HUES6 (cell line): ENCODE results near the gene AP2A1.

Experiments
- H3K27ac ChIP-seq: 2 replicates; pipeline ENCODE4 v1.7.0; 2013; ENCODE audit warnings: low read depth, mild to moderate bottlenecking, low read length, inconsistent platforms
- H3K27me3 ChIP-seq: 2 replicates; pipeline ENCODE4 v1.6.1; 2013; ENCODE audit warnings: low read length; ENCODE audit not compliant: control insufficient read depth, insufficient read depth
- H3K36me3 ChIP-seq: 2 replicates; pipeline ENCODE4 v1.6.1; 2013; ENCODE audit warnings: low read length; ENCODE audit not compliant: control insufficient read depth, insufficient read depth
- H3K4me1 ChIP-seq: 2 replicates; pipeline ENCODE4 v1.6.1; 2013; ENCODE audit warnings: low read length; ENCODE audit not compliant: control insufficient read depth, insufficient read depth
- H3K4me3 ChIP-seq: 2 replicates; pipeline ENCODE4 v1.5.1; 2013; ENCODE audit warnings: low read depth, low read length
- H3K9ac ChIP-seq: one replicate; pipeline ENCODE4 v1.6.1; 2013; ENCODE audit warnings: mild to moderate bottlenecking, low read length
- H3K9me3 ChIP-seq: 2 replicates; pipeline ENCODE4 v1.6.1; 2013; ENCODE audit warnings: low read depth, low read length; ENCODE audit not compliant: control insufficient read depth, insufficient read depth

Gene AP2A1

GRCh38 chr19:49829200-49829599, 62.4 kb downstream of the AP2A1 start:
- no peak overlapping the region for H3K9ac ChIP-seq

GRCh38 chr19:49829721-49830120, 62.9 kb downstream of the AP2A1 start:
- peaks cover 62% of the 10 kb centered on the region for H3K36me3 ChIP-seq
- H3K4me1 ChIP-seq, result no peaks in the 10 kb centered on the region
- no peak overlapping the region for H3K27ac ChIP-seq
- no peaks in the 10 kb centered on the region for H3K27me3 ChIP-seq
- no peak overlapping the region for H3K4me3 ChIP-seq
- H3K9ac ChIP-seq, result no peak overlapping the region
- no peaks in the 10 kb centered on the region for H3K9me3 ChIP-seq

More at GRCh38 chr19:49829200-49829599, 62.4 kb downstream of the AP2A1 start:
- Histone ChIP-seq H3K27me3 (no peaks in the 10 kb centered on the region), H3K4me1 (no peaks in the 10 kb centered on the region), H3K9me3 (no peaks in the 10 kb centered on the region), H3K36me3 (peaks cover 57% of the 10 kb centered on the region), H3K4me3 (no peak overlapping the region), H3K27ac (no peak overlapping the region)

- no peaks in the 10 kb centered on the region for H3K27me3 ChIP-seq
- H3K9ac ChIP-seq, result no peak overlapping the region
- no peaks in the 10 kb centered on the region for H3K9me3 ChIP-seq
- H3K27ac ChIP-seq, result no peak overlapping the region
- no peak overlapping the region for H3K4me3 ChIP-seq
- H3K4me1 ChIP-seq, result no peaks in the 10 kb centered on the region
- H3K36me3 ChIP-seq, result peaks cover 72% of the 10 kb centered on the region
These were observed 64.0 kb downstream of the AP2A1 start for GRCh38 chr19:49830766-49831165.

GRCh38 chr19:49831592-49831991, 64.8 kb downstream of the AP2A1 start:
- Histone ChIP-seq H3K36me3 (peaks cover 77% of the 10 kb centered on the region), H3K27me3 (no peaks in the 10 kb centered on the region)

GRCh38 chr19:49832556-49832955, 65.8 kb downstream of the AP2A1 start:
- Histone ChIP-seq H3K36me3 (peaks cover 77% of the 10 kb centered on the region), H3K27ac (no peak overlapping the region), H3K9ac (no peak overlapping the region), H3K4me3 (no peak overlapping the region), H3K4me1 (no peaks in the 10 kb centered on the region), H3K27me3 (no peaks in the 10 kb centered on the region), H3K9me3 (no peaks in the 10 kb centered on the region)

More at GRCh38 chr19:49831592-49831991, 64.8 kb downstream of the AP2A1 start:
- H3K9me3 ChIP-seq, result no peaks in the 10 kb centered on the region
- no peak overlapping the region for H3K9ac ChIP-seq
- no peaks in the 10 kb centered on the region for H3K4me1 ChIP-seq
- no peak overlapping the region for H3K27ac ChIP-seq
- no peak overlapping the region for H3K4me3 ChIP-seq

- H3K27me3 ChIP-seq, result no peaks in the 10 kb centered on the region
- no peak overlapping the region for H3K27ac ChIP-seq
- H3K4me1 ChIP-seq, result no peaks in the 10 kb centered on the region
- no peak overlapping the region for H3K4me3 ChIP-seq
- no peak overlapping the region for H3K9ac ChIP-seq
- peaks cover 85% of the 10 kb centered on the region for H3K36me3 ChIP-seq
- H3K9me3 ChIP-seq, result no peaks in the 10 kb centered on the region
These were observed 66.8 kb downstream of the AP2A1 start for GRCh38 chr19:49833599-49833998.

- no peak overlapping the region for H3K4me3 ChIP-seq
- H3K4me1 ChIP-seq, result no peaks in the 10 kb centered on the region
- H3K9ac ChIP-seq, result no peak overlapping the region
- H3K27ac ChIP-seq, result no peak overlapping the region
- no peaks in the 10 kb centered on the region for H3K27me3 ChIP-seq
- peaks cover 96% of the 10 kb centered on the region for H3K36me3 ChIP-seq
- H3K9me3 ChIP-seq, result no peaks in the 10 kb centered on the region
These were observed 68.8 kb downstream of the AP2A1 start for GRCh38 chr19:49835562-49835961.

- no peak overlapping the region for H3K27ac ChIP-seq
- peaks cover 93% of the 10 kb centered on the region for H3K36me3 ChIP-seq
- H3K4me1 ChIP-seq, result no peaks in the 10 kb centered on the region
- no peak overlapping the region for H3K4me3 ChIP-seq
- H3K9me3 ChIP-seq, result no peaks in the 10 kb centered on the region
- H3K9ac ChIP-seq, result no peak overlapping the region
- H3K27me3 ChIP-seq, result no peaks in the 10 kb centered on the region
These were observed 69.6 kb downstream of the AP2A1 start for GRCh38 chr19:49836176-49837008.

- H3K9me3 ChIP-seq, result no peaks in the 10 kb centered on the region
- peaks cover 88% of the 10 kb centered on the region for H3K36me3 ChIP-seq
- no peaks in the 10 kb centered on the region for H3K27me3 ChIP-seq
- no peaks in the 10 kb centered on the region for H3K4me1 ChIP-seq
- H3K4me3 ChIP-seq, result no peak overlapping the region
- no peak overlapping the region for H3K9ac ChIP-seq
- no peak overlapping the region for H3K27ac ChIP-seq
These were observed 70.2 kb downstream of the AP2A1 start for GRCh38 chr19:49837009-49837310.

- Histone ChIP-seq H3K9me3 (no peaks in the 10 kb centered on the region), H3K27ac (no peak overlapping the region), H3K4me3 (no peak overlapping the region), H3K27me3 (no peaks in the 10 kb centered on the region), H3K9ac (no peak overlapping the region), H3K4me1 (no peaks in the 10 kb centered on the region), H3K36me3 (peaks cover 83% of the 10 kb centered on the region)
These were observed 70.6 kb downstream of the AP2A1 start for GRCh38 chr19:49837425-49837824.

GRCh38 chr19:49838885-49839588, 72.2 kb downstream of the AP2A1 start:
- no peak overlapping the region for H3K27ac ChIP-seq
- no peak overlapping the region for H3K4me3 ChIP-seq
- no peak overlapping the region for H3K9ac ChIP-seq
- no peaks in the 10 kb centered on the region for H3K27me3 ChIP-seq
- no peaks in the 10 kb centered on the region for H3K9me3 ChIP-seq
- H3K36me3 ChIP-seq, result peaks cover 67% of the 10 kb centered on the region
- H3K4me1 ChIP-seq, result no peaks in the 10 kb centered on the region
